Astrocyte (in vitro differentiated cells and primary cell): ENCODE results near the gene ADNP2. TPM values are rescaled to one million over a fixed set of nuclear protein-coding genes. Genes with fewer than 3 reads are reported as not detected.

Experiments used
- DNase-seq: peaks from one replicate; pipeline ENCODE4 v3.0.0-alpha.2; 2010; ENCODE audit warnings: low read depth
- FAIRE-seq: peaks from 2 replicates; lab custom pipeline; 2011; peaks lifted over from hg19 to GRCh38; lab: Jason Lieb, UNC
- H2AFZ ChIP-seq: 2 replicates; pipeline ENCODE4 v1.6.0; 2012; ENCODE audit warnings: low read depth, low read length, inconsistent platforms
- H3K27ac ChIP-seq: 2 replicates; pipeline ENCODE4 v1.5.1; 2011; ENCODE audit warnings: low read depth, low read length, inconsistent platforms
- H3K27me3 ChIP-seq: 2 replicates; pipeline ENCODE4 v1.6.0; 2011; ENCODE audit warnings: low read length, inconsistent platforms; ENCODE audit not compliant: insufficient read depth
- H3K36me3 ChIP-seq: 2 replicates; pipeline ENCODE4 v1.5.1; 2011; ENCODE audit warnings: low read length, inconsistent platforms; ENCODE audit not compliant: insufficient read depth
- H3K4me1 ChIP-seq: 2 replicates; pipeline ENCODE4 v1.5.1; 2011; ENCODE audit warnings: low read length, inconsistent platforms; ENCODE audit not compliant: insufficient read depth
- H3K4me2 ChIP-seq: 2 replicates; pipeline ENCODE4 v1.6.0; 2012; ENCODE audit warnings: low read length, inconsistent platforms
- H3K4me3 ChIP-seq: 2 replicates; pipeline ENCODE4 v1.5.1; 2011; ENCODE audit warnings: low read depth, mild to moderate bottlenecking, low read length, inconsistent platforms; ENCODE audit not compliant: insufficient read depth
- H3K79me2 ChIP-seq: 2 replicates; pipeline ENCODE4 v1.6.0; 2012; ENCODE audit warnings: mild to moderate bottlenecking, low read length, inconsistent platforms; ENCODE audit not compliant: insufficient read depth
- H3K9ac ChIP-seq: 2 replicates; pipeline ENCODE4 v1.6.0; 2012; ENCODE audit warnings: mild to moderate bottlenecking, low read length, inconsistent platforms
- H3K9me3 ChIP-seq: 2 replicates; pipeline ENCODE4 v1.5.1; 2012; ENCODE audit warnings: low read depth, mild to moderate bottlenecking, low read length, inconsistent platforms; ENCODE audit not compliant: insufficient read depth
- H4K20me1 ChIP-seq: 2 replicates; pipeline ENCODE4 v1.6.0; 2012; ENCODE audit warnings: low read length, inconsistent platforms; ENCODE audit not compliant: insufficient read depth
- H3K27ac Mint-ChIP-seq: one replicate; pipeline ENCODE4 v1.8.0; 2021; ENCODE audit warnings: mild to moderate bottlenecking, mixed read lengths; ENCODE audit not compliant: unreplicated experiment
- H3K27me3 Mint-ChIP-seq: one replicate; pipeline ENCODE4 v1.8.0; 2021; ENCODE audit warnings: low read depth, mixed read lengths; ENCODE audit not compliant: unreplicated experiment
- H3K36me3 Mint-ChIP-seq: one replicate; pipeline ENCODE4 v1.8.0; 2021; ENCODE audit warnings: low read depth, mixed read lengths; ENCODE audit not compliant: unreplicated experiment
- H3K4me1 Mint-ChIP-seq: one replicate; pipeline ENCODE4 v1.8.0; 2021; ENCODE audit warnings: low read depth, mixed read lengths; ENCODE audit not compliant: unreplicated experiment
- H3K4me3 Mint-ChIP-seq: one replicate; pipeline ENCODE4 v1.8.0; 2021; ENCODE audit warnings: mild to moderate bottlenecking, moderate library complexity, mixed read lengths; ENCODE audit not compliant: unreplicated experiment
- H3K9me3 Mint-ChIP-seq: one replicate; pipeline ENCODE4 v1.8.0; 2021; ENCODE audit warnings: mild to moderate bottlenecking, mixed read lengths; ENCODE audit not compliant: unreplicated experiment
- EZH2 ChIP-seq: IDR thresholded peaks from 2 replicates; pipeline ENCODE4 v1.6.1; 2012; ENCODE audit warnings: mild to moderate bottlenecking, low read length, inconsistent platforms; ENCODE audit not compliant: insufficient read depth
- total RNA-seq: library from RNA; stranded (reverse); gene quantifications from 2 replicates; pipeline ENCODE4 v1.2.1, GENCODE V29; 2021
- TF ChIP-seq, protein P1 (sequence below): IDR thresholded peaks from 2 replicates; pipeline ENCODE4 v1.5.1; 2011; ENCODE audit warnings: low read depth, mild to moderate bottlenecking, inconsistent platforms, low read length, moderate library complexity; ENCODE audit not compliant: insufficient read depth

The ADNP2 gene
- total RNA-seq, 1 donor from 2014 or later = 20.5 TPM

DNA sequence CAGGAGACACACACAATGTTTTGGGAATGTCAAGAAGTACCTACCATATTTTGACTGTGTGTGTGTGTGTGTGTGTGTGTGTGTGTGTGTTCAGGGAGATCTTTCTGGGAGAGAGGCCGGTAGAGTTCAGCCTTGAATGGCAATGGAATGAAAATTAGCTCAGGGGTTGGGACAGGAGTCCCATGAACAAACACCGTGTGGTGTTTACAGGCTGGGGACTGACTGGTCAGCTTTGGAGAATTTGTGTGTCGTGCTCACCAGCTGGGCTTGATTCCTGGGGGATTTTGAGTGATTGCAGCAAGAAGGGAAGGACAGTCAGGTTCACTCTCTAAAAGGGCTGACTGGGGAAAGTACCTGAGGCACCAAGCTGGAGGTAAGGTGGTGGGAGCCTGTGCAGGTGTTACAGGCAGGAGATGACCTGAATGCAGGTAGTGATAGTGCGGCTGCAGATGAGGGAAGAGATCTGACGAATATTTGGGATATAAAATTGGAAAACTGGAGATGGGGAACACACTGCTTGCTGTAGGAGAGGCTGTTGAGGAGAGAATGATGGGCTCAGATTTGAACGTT lies 2.5 kb upstream of the ADNP2 start:
- Histone ChIP-seq H3K27ac (no peak overlapping the region), H3K9ac (no peak overlapping the region)

DNA sequence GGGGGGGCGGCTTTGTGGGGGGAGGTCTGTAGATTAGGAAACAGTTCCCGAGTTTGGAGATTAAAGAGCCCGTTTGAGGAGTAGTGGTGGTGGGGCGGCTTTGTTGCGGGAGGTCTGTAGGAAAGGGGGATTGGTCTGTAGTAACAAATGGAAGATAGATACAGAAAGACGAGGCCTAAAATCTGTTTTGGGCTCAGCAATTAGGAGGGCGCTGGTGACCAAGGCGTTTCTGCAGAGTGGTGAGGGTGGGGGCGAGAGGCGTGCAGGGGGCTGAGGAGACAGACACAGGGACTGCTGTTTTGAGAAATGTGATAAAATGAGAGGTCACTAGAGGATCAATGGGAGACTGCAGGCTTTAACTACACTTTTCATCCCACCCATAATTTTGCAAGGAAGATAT lies 1.6 kb upstream of the ADNP2 start:
- Histone ChIP-seq H3K4me3 (no peak overlapping the region), H3K4me2 (no peak overlapping the region), H4K20me1 (peaks cover 25% of the 10 kb centered on the region), H3K27me3 (no peaks in the 10 kb centered on the region), H2AFZ (no peak overlapping the region), H3K9me3 (no peaks in the 10 kb centered on the region), H3K36me3 (no peaks in the 10 kb centered on the region), H3K4me1 (peaks cover 11% of the 10 kb centered on the region), H3K9ac (no peak overlapping the region), H3K79me2 (peaks cover 29% of the 10 kb centered on the region), H3K27ac (no peak overlapping the region)
- no peaks in the 10 kb centered on the region for H3K27me3 Mint-ChIP-seq
- H3K36me3 Mint-ChIP-seq = no peaks in the 10 kb centered on the region
- peaks cover 29% of the 10 kb centered on the region for H3K4me1 Mint-ChIP-seq
- DNase-seq = no peak
- TF ChIP-seq, protein P1, sequence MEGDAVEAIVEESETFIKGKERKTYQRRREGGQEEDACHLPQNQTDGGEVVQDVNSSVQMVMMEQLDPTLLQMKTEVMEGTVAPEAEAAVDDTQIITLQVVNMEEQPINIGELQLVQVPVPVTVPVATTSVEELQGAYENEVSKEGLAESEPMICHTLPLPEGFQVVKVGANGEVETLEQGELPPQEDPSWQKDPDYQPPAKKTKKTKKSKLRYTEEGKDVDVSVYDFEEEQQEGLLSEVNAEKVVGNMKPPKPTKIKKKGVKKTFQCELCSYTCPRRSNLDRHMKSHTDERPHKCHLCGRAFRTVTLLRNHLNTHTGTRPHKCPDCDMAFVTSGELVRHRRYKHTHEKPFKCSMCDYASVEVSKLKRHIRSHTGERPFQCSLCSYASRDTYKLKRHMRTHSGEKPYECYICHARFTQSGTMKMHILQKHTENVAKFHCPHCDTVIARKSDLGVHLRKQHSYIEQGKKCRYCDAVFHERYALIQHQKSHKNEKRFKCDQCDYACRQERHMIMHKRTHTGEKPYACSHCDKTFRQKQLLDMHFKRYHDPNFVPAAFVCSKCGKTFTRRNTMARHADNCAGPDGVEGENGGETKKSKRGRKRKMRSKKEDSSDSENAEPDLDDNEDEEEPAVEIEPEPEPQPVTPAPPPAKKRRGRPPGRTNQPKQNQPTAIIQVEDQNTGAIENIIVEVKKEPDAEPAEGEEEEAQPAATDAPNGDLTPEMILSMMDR = no peak
- no peak for TF ChIP-seq EZH2
- H3K27ac Mint-ChIP-seq = no peak overlapping the region
- FAIRE-seq = no peak
- no peaks in the 10 kb centered on the region for H3K9me3 Mint-ChIP-seq
- H3K4me3 Mint-ChIP-seq = no peak overlapping the region

More for the DNA sequence above, 2.5 kb upstream of the ADNP2 start:
- Mint-ChIP-seq H3K27me3 (no peaks in the 10 kb centered on the region), H3K36me3 (no peaks in the 10 kb centered on the region), H3K27ac (no peak overlapping the region), H3K9me3 (peaks cover 3% of the 10 kb centered on the region), H3K4me3 (no peak overlapping the region), H3K4me1 (peaks cover 30% of the 10 kb centered on the region)
- H3K9me3 ChIP-seq = no peaks in the 10 kb centered on the region
- no peak overlapping the region for H3K4me2 ChIP-seq
- no peaks in the 10 kb centered on the region for H3K36me3 ChIP-seq
- H4K20me1 ChIP-seq = peaks cover 17% of the 10 kb centered on the region
- H3K4me1 ChIP-seq = peaks cover 11% of the 10 kb centered on the region
- H2AFZ ChIP-seq = no peak overlapping the region
- no peak overlapping the region for H3K4me3 ChIP-seq
- FAIRE-seq (no peak), DNase-seq (no peak)
- TF ChIP-seq EZH2 = no peak
- TF ChIP-seq, protein P1 = no peak
- H3K79me2 ChIP-seq = peaks cover 20% of the 10 kb centered on the region
- no peaks in the 10 kb centered on the region for H3K27me3 ChIP-seq

DNA sequence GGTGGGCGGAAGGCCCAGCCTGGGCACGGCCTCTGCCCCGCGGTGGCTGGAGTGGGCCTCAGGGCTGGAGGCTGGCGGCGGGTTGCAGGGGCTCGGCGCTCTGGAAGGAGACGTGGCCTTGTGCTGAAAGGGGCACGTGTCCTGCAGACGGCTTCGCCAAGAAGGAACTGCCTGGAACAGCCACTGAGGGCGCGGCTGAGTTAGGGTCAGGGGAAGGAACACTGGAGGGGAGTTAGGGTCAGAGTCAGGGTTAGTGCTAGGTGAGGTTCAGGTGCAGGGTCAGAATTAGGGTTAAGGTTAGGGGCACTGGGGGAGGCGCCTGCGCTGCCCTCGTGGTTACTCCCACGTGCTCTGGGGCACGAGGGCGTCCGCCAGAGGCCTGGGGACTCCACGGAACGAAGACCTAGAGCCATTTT lies 933 bp upstream of the ADNP2 start:
- no peak overlapping the region for H3K27ac Mint-ChIP-seq
- peaks cover 34% of the 10 kb centered on the region for H3K4me1 Mint-ChIP-seq

More for the DNA sequence above, 933 bp upstream of the ADNP2 start:
- DNase-seq = no peak
- Mint-ChIP-seq H3K9me3 (no peaks in the 10 kb centered on the region), H3K27me3 (no peaks in the 10 kb centered on the region), H3K4me3 (no peak overlapping the region), H3K36me3 (no peaks in the 10 kb centered on the region)
- H4K20me1 ChIP-seq = peaks cover 31% of the 10 kb centered on the region
- FAIRE-seq = no peak
- TF ChIP-seq, protein P1 = no peak
- no peak for TF ChIP-seq EZH2
- no peak overlapping the region for H3K9ac ChIP-seq
- H3K4me2 ChIP-seq = no peak overlapping the region
- H3K27me3 ChIP-seq = no peaks in the 10 kb centered on the region
- H3K27ac ChIP-seq = no peak overlapping the region
- H2AFZ ChIP-seq = no peak overlapping the region
- no peak overlapping the region for H3K4me3 ChIP-seq
- H3K79me2 ChIP-seq = peaks cover 36% of the 10 kb centered on the region
- no peaks in the 10 kb centered on the region for H3K36me3 ChIP-seq
- H3K9me3 ChIP-seq = no peaks in the 10 kb centered on the region
- peaks cover 11% of the 10 kb centered on the region for H3K4me1 ChIP-seq
